CD14-positive monocyte (primary cell): ENCODE results near the gene SOX5. TPM values are rescaled to one million over a fixed set of nuclear protein-coding genes. Genes with fewer than 3 reads are reported as not detected.

Experiments
- DNase-seq, 3 donors: peaks; one replicate each; pipeline ENCODE4 v3.0.0-alpha.2; 2011 to 2022
- H2AFZ ChIP-seq: 2 replicates; pipeline ENCODE4 v1.6.0; 2012; ENCODE audit warnings: mild to moderate bottlenecking, low read depth, low read length, inconsistent platforms; ENCODE audit not compliant: insufficient read depth, poor library complexity, severe bottlenecking
- H3K27ac ChIP-seq, 2 donors: 1 replicate in 1 of 2; 2 replicates in 1 of 2; pipeline ENCODE4 v1.5.1; 2012 to 2013; ENCODE audit warnings: low read length in 2 of 2, control low read depth in 1 of 2, inconsistent platforms in 1 of 2, low read depth in 1 of 2, mild to moderate bottlenecking in 1 of 2
- H3K27me3 ChIP-seq, 2 donors: one replicate each; pipeline versions ENCODE4 v1.6.0 to v1.6.1; 2011 to 2013; ENCODE audit warnings: low read length in 2 of 2; ENCODE audit not compliant: control insufficient read depth in 2 of 2, insufficient read depth in 2 of 2
- H3K36me3 ChIP-seq, 2 donors: replicated peaks in 1 of 2; 1 replicate in 1 of 2; 2 replicates in 1 of 2; pipeline versions ENCODE4 v1.5.1 to v1.6.1; 2012 to 2013; ENCODE audit warnings: low read length in 2 of 2, control low read depth in 1 of 2, inconsistent platforms in 1 of 2, mild to moderate bottlenecking in 1 of 2; ENCODE audit not compliant: insufficient read depth in 2 of 2, control insufficient read depth in 1 of 2
- H3K4me1 ChIP-seq, 2 donors: 1 replicate in 1 of 2; 2 replicates in 1 of 2; pipeline versions ENCODE4 v1.5.1 to v1.6.1; 2012 to 2013; ENCODE audit warnings: low read length in 2 of 2, control low read depth in 1 of 2, inconsistent platforms in 1 of 2, mild to moderate bottlenecking in 1 of 2, moderate library complexity in 1 of 2; ENCODE audit not compliant: insufficient read depth in 2 of 2, control insufficient read depth in 1 of 2
- H3K4me2 ChIP-seq: replicated peaks from 2 replicates; pipeline ENCODE3; 2012; ENCODE audit warnings: low read length, moderate library complexity, mild to moderate bottlenecking; ENCODE audit not compliant: poor library complexity, severe bottlenecking; ENCODE audit errors: extremely low read depth
- H3K4me3 ChIP-seq, 3 experiments: fragments of 200-600 bp in 1 of 3; sonication (generic) in 1 of 3; replicated peaks in 1 of 3; 1 replicate in 2 of 3; 2 replicates in 1 of 3; pipeline ENCODE4 v1.5.1; 2011 to 2013; ENCODE audit warnings: low read length in 3 of 3, mild to moderate bottlenecking in 3 of 3, control low read depth in 2 of 3, low read depth in 2 of 3, inconsistent platforms in 1 of 3, moderate library complexity in 1 of 3
- H3K79me2 ChIP-seq: 2 replicates; pipeline ENCODE4 v1.6.0; 2012; ENCODE audit warnings: mild to moderate bottlenecking, control low read depth, inconsistent platforms, low read length, moderate library complexity; ENCODE audit not compliant: insufficient read depth
- H3K9ac ChIP-seq: 2 replicates; pipeline ENCODE4 v1.6.0; 2017; ENCODE audit warnings: low read length, mild to moderate bottlenecking; ENCODE audit not compliant: insufficient read depth, poor library complexity, severe bottlenecking
- H3K9me3 ChIP-seq, 2 donors: replicated peaks in 1 of 2; 1 replicate in 1 of 2; 2 replicates in 1 of 2; pipeline versions ENCODE4 v1.5.1 to v1.6.1; 2012 to 2013; ENCODE audit warnings: low read length in 2 of 2, control low read depth in 1 of 2; ENCODE audit not compliant: control insufficient read depth in 1 of 2, insufficient read depth in 1 of 2
- H4K20me1 ChIP-seq: 2 replicates; pipeline ENCODE4 v1.6.0; 2012; ENCODE audit warnings: mild to moderate bottlenecking, low read length, control low read depth, moderate library complexity; ENCODE audit not compliant: insufficient read depth
- H3K27ac Mint-ChIP-seq, 7 donors: one replicate each; pipeline ENCODE4 v1.8.0; 2020; ENCODE audit warnings: mild to moderate bottlenecking in 7 of 7, mixed read lengths in 7 of 7, moderate library complexity in 6 of 7, inconsistent platforms in 2 of 7
- H3K27me3 Mint-ChIP-seq, 3 donors: one replicate each; pipeline ENCODE4 v1.8.0; 2021 to 2022; ENCODE audit warnings: low read depth in 3 of 3, mild to moderate bottlenecking in 3 of 3, mixed read lengths in 3 of 3, moderate library complexity in 3 of 3, inconsistent platforms in 1 of 3
- H3K36me3 Mint-ChIP-seq, 2 donors: one replicate each; pipeline ENCODE4 v1.8.0; 2020; ENCODE audit warnings: mixed read lengths in 2 of 2, inconsistent platforms in 1 of 2, mild to moderate bottlenecking in 1 of 2
- H3K4me1 Mint-ChIP-seq: one replicate; pipeline ENCODE4 v1.8.0; 2020; ENCODE audit warnings: mild to moderate bottlenecking, mixed read lengths
- H3K4me3 Mint-ChIP-seq, 2 donors: one replicate each; pipeline ENCODE4 v1.8.0; 2020; ENCODE audit warnings: mild to moderate bottlenecking in 2 of 2, mixed read lengths in 2 of 2, moderate library complexity in 1 of 2
- H3K9me3 Mint-ChIP-seq, 7 donors: one replicate each; pipeline ENCODE4 v1.8.0; 2020 to 2022; ENCODE audit warnings: mixed read lengths in 7 of 7, mild to moderate bottlenecking in 6 of 7, moderate library complexity in 6 of 7, inconsistent platforms in 2 of 7
- WGBS: methylation state at CpG from one replicate; pipeline ENCODE4 v1.1.5; 2013; ENCODE audit warnings: missing lambda C conversion rate; ENCODE audit not compliant: insufficient coverage; 5-methylcytosine and 5-hydroxymethylcytosine counted together
- intact Hi-C, 2 donors: fragments of 100-400 bp; cut with micrococcal nuclease; formaldehyde crosslinking; loops; one replicate each; pipeline versions ENCODE4 v1.15.0 to v1.15.1; 2023
- polyA plus RNA-seq, 3 donors: library from polyadenylated mRNA; depleted of rRNA in 1 of 3; unstranded in 2 of 3; stranded (reverse) in 1 of 3; fragments of 300-500 nt in 2 of 3; fragments of >200 nt in 1 of 3; fragmentation: Illumina TruSeq in 2 of 3; gene quantifications; 1 replicate in 2 of 3; 2 replicates in 1 of 3; pipeline ENCODE4 v1.2.3, GENCODE V29; 2012 to 2021
- TF ChIP-seq, protein P1 (sequence below): fragments of 200-600 bp; IDR thresholded peaks from one replicate; pipeline ENCODE4 v1.8.0; 2022; ENCODE audit warnings: antibody characterized with exemption, mild to moderate bottlenecking

SOX5 gene
- polyA plus RNA-seq, 3 donors: not detected

DNA sequence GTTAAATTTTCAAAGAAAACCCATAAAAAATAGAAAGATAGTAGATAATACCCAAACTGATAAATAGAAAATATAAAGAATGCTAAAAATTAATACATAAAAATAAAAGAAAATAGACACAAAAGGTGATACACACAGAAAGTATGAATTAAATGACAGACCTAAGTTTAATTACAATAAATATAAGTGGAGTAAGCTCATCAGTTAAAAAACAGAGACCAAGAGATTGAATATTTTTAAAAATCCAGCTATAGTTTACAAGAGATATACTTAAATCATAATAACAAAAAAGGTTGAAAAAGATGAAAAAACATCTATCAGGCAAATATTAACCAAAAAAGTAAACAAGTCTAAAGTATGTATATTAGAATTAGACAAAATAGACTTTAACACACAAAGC lies 268.2 kb downstream of the SOX5 start:
- TF ChIP-seq, protein P1, sequence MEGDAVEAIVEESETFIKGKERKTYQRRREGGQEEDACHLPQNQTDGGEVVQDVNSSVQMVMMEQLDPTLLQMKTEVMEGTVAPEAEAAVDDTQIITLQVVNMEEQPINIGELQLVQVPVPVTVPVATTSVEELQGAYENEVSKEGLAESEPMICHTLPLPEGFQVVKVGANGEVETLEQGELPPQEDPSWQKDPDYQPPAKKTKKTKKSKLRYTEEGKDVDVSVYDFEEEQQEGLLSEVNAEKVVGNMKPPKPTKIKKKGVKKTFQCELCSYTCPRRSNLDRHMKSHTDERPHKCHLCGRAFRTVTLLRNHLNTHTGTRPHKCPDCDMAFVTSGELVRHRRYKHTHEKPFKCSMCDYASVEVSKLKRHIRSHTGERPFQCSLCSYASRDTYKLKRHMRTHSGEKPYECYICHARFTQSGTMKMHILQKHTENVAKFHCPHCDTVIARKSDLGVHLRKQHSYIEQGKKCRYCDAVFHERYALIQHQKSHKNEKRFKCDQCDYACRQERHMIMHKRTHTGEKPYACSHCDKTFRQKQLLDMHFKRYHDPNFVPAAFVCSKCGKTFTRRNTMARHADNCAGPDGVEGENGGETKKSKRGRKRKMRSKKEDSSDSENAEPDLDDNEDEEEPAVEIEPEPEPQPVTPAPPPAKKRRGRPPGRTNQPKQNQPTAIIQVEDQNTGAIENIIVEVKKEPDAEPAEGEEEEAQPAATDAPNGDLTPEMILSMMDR: no peak

DNA sequence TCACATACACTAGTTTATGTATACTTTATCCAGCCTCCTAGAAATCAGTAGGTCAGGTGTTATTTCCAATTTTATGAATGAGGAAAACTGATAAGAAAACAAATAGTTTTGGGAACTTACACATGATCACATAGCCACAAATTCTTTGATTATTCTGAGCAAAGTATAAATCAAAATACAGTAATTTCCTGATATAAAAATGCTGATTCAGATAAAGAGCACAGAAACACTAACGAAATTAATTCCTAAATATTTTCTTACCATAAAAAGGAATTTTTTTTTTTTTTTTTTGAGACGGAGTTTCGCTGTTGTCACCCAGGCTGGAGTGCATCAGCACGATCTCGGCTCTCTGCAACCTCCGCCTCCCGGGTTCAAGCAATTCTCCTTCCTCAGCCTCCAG lies 275.4 kb downstream of the SOX5 start:
- intact Hi-C loops: no loop called here
- no peaks in the 10 kb centered on the region for H3K4me1 Mint-ChIP-seq
- H3K36me3 Mint-ChIP-seq: no peaks in the 10 kb centered on the region
- no CpG with 5 or more reads among the region's 7 CpGs for WGBS
- H3K27me3 ChIP-seq: no peaks in the 10 kb centered on the region
- H3K4me3 ChIP-seq: no peak overlapping the region
- H3K4me1 ChIP-seq: no peaks in the 10 kb centered on the region
- H2AFZ ChIP-seq: no peak overlapping the region
- H3K27me3 Mint-ChIP-seq: no peaks in the 10 kb centered on the region
- no peaks in the 10 kb centered on the region for H4K20me1 ChIP-seq
- H3K4me2 ChIP-seq: no peak overlapping the region
- TF ChIP-seq, protein P1: no peak
- no peaks in the 10 kb centered on the region for H3K9me3 ChIP-seq
- no peak for DNase-seq
- no peak overlapping the region for H3K27ac ChIP-seq
- H3K36me3 ChIP-seq: no peaks in the 10 kb centered on the region
- H3K9me3 Mint-ChIP-seq: peaks cover 0 to 4% (median 3%) of the 10 kb centered on the region in 7 donors
- H3K27ac Mint-ChIP-seq: no peak overlapping the region
- H3K79me2 ChIP-seq: no peaks in the 10 kb centered on the region
- no peak overlapping the region for H3K9ac ChIP-seq
- no peak overlapping the region for H3K4me3 Mint-ChIP-seq

More for the DNA sequence above, 268.2 kb downstream of the SOX5 start:
- Mint-ChIP-seq H3K4me3 (no peak overlapping the region), H3K4me1 (no peaks in the 10 kb centered on the region), H3K36me3 (no peaks in the 10 kb centered on the region), H3K27ac (no peak overlapping the region), H3K9me3 (peaks cover 0 to 6% (median 0%) of the 10 kb centered on the region in 7 donors), H3K27me3 (no peaks in the 10 kb centered on the region)
- H3K4me3 ChIP-seq: no peak overlapping the region
- DNase-seq: no peak
- H2AFZ ChIP-seq: no peak overlapping the region
- H3K9me3 ChIP-seq: no peaks in the 10 kb centered on the region
- no peaks in the 10 kb centered on the region for H3K4me1 ChIP-seq
- intact Hi-C loops: no loop called here
- H4K20me1 ChIP-seq: no peaks in the 10 kb centered on the region
- H3K4me2 ChIP-seq: no peak overlapping the region
- no peaks in the 10 kb centered on the region for H3K36me3 ChIP-seq
- H3K27me3 ChIP-seq: no peaks in the 10 kb centered on the region
- H3K79me2 ChIP-seq: no peaks in the 10 kb centered on the region
- no peak overlapping the region for H3K27ac ChIP-seq
- H3K9ac ChIP-seq: no peak overlapping the region
